ENCODE data around the gene BCL7C.
"Not testable (repeated sequence)": the region's sequence is repeated elsewhere in the genome, so short reads cannot be mapped to it uniquely, and the experiment has no call there.

Gene BCL7C

DNA sequence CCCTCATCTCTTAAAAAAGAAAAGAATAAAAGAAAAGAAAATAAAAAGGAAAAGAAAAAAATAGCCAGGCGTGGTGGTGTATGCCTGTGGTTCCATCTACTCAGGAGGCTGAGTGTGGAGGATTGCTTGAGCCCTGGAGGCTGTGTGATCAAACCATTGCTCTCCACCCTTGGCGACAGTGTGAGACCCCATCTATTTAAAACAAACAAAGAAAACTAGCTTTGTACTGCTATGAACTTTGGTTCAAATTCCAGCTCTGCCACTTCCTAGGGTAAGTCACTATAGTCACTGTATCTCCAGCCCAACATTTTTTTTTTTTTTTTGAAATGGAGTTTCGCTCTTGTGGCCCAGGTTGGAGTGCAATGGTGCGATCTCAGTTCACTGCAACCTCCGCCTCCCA is 6.7 kb upstream of the BCL7C start:
- no peaks in the 10 kb centered on the region for H3K9me3 ChIP-seq (ENCODE audit: control insufficient read depth, low read length)
- H3K9ac ChIP-seq (ENCODE audit: low read length), result no peak overlapping the region
- H3K4me3 ChIP-seq (ENCODE audit: low read length), result no peak overlapping the region
- H3K4me1 ChIP-seq (ENCODE audit: control insufficient read depth, insufficient read depth, low read length), result peaks cover 30% of the 10 kb centered on the region
- no peaks in the 10 kb centered on the region for H3K27me3 ChIP-seq (ENCODE audit: control insufficient read depth, insufficient read depth, low read length)
- no peaks in the 10 kb centered on the region for H3K36me3 ChIP-seq (ENCODE audit: control insufficient read depth, insufficient read depth, low read length)

DNA sequence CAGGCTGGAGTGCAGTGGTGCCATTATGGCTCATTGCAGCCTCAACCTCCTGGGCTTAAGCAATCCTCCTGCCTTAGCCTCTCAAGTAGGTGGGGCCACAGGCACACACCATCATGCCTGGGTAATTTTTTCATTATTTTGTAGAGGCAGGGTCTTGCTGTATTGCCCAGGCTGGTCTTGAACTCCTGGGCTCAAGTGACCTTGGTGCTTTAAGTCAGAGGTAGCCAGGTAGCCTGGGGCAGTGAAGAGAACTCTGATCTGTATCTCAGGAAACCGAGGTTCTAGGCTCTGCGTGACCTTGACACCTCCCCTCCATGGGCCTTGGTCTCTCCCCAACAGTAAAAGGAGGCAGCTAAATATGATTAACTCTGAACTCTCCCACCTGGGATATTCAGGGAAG is 5.9 kb upstream of the BCL7C start:
- H3K4me1 ChIP-seq (ENCODE audit: control insufficient read depth, insufficient read depth, low read length), result peaks cover 38% of the 10 kb centered on the region
- no peaks in the 10 kb centered on the region for H3K27me3 ChIP-seq (ENCODE audit: control insufficient read depth, insufficient read depth, low read length)
- H3K4me3 ChIP-seq (ENCODE audit: low read length), result no peak overlapping the region
- no peaks in the 10 kb centered on the region for H3K9me3 ChIP-seq (ENCODE audit: control insufficient read depth, low read length)
- H3K9ac ChIP-seq (ENCODE audit: low read length), result no peak overlapping the region
- no peaks in the 10 kb centered on the region for H3K36me3 ChIP-seq (ENCODE audit: control insufficient read depth, insufficient read depth, low read length)

DNA sequence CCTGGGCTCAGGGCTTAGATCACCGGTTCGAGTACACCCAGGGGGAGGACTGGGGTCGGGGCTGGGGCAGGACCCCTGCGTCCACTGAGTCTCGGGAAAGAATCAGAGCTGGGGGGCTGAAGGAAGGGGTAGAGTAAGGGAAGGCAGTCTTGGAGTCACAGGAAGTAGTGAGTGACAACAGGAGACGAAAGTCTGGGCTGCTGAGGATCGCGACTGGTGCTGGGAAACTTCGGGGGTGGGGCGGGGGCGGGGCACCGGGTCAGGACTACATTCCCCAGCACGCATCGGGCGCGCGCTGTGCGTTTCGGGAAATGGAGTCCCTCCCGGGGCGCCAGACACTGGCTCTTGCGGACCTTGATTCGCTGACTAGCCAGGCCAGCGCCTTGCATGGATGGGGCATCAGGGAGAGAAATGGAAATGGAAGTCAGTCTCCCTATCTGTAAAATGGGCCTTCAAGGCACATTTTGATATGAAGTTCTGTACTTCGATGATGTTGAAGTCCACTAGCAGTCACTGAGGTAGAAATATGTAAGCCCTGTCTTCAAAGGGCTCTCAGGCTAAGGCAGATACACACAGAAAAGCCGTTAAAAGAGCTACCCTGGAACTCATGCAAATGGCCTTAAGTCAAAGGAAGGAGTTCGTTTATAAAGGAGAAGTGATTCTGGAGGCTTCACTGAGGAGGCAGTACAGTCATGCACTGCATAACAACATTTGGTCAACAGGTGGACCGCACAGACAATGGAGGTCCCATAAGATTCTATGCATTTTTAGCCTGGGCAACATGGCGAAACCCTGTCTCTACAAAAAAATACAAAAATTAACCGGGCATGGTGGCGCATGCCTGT is 3.2 kb upstream of the BCL7C start:
- Histone ChIP-seq H3K9ac (ENCODE audit: low read length) (peak overlapping the region; percentile 84), H3K9me3 (ENCODE audit: control insufficient read depth, low read length) (no peaks in the 10 kb centered on the region), H3K36me3 (ENCODE audit: control insufficient read depth, insufficient read depth, low read length) (no peaks in the 10 kb centered on the region), H3K4me1 (ENCODE audit: control insufficient read depth, insufficient read depth, low read length) (peaks cover 50% of the 10 kb centered on the region), H3K27me3 (ENCODE audit: control insufficient read depth, insufficient read depth, low read length) (no peaks in the 10 kb centered on the region), H3K4me3 (ENCODE audit: low read length) (peak overlapping the region; percentile 15)

DNA sequence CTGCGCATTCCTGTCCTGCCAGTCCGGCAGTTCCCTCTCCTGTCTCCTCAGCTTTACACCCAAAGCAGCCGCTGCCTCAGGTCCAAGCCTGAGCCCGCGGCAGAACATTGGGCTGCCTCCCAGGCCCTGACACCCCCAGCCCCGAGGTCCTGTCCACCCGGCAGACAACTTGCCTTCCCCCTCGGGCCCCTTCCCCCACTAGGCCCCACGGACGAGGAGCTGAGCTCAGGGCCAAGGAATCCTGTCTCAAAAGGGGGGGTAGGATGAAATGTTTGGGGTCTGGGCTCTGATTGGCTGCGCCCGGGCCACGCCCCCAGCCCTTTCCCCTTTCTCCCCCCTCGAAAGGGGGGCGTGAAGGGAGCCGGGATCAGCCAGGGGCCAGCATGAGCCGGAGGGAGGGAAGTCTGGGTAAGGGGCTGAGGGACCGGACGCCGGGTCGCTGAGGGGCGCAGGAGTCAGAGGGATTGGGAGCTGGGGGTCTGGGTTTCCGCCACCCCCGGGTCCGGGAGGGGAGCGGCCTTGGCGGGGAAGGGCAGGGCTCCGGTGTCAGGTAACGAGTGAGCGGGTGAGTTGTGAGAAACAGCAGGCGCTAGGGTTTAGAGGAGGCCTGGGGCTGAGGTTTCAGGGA is 2.5 kb upstream of the BCL7C start, which contains the start of gene CTF1:
TSS of gene CTF1 (plus strand) at position 354 of the 628 bp plus-strand sequence. CDS start at position 384, 30 bp downstream.
- H3K9me3 ChIP-seq (ENCODE audit: control insufficient read depth, low read length), result no peaks in the 10 kb centered on the region
- H3K9ac ChIP-seq (ENCODE audit: low read length), result peak within 1 kb of the TSS; percentile 84
- H3K36me3 ChIP-seq (ENCODE audit: control insufficient read depth, insufficient read depth, low read length), result no peaks in the 10 kb centered on the region
- no peaks in the 10 kb centered on the region for H3K27me3 ChIP-seq (ENCODE audit: control insufficient read depth, insufficient read depth, low read length)
- peak within 1 kb of the TSS; percentile 15 for H3K4me3 ChIP-seq (ENCODE audit: low read length)
- H3K4me1 ChIP-seq (ENCODE audit: control insufficient read depth, insufficient read depth, low read length), result peaks cover 50% of the 10 kb centered on the region

DNA sequence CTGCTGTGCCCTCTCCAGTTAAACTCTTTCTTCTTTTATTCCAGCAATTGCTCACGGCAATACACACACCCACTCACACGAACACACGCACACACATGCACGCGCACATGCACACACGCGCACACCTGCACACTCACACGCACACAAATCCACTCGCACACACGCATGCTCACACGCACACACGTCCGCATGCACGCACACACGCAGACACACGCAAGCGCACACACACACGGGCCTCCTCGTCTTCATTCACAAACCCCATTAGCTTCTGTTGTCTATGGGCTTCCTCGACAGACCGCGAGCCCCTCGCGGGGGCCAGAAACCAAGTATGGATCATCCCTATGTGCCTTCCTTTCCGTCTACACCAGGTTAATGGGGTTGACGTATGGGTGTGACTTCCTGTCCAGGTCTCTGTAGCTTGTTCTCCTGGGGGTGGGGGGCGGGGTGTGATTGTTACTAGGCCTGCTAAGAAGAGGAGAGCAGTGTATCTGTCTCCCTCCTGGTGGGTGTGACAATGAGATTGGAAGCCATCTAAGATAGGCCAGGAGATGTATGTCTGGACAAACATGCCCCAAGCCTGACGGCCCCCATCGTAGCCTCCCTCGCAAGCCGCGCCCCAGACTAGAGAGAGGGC is 1.9 kb upstream of the BCL7C start:
- H3K27me3 ChIP-seq (ENCODE audit: control insufficient read depth, insufficient read depth, low read length), result no peaks in the 10 kb centered on the region
- peak overlapping the region; percentile 15 for H3K4me3 ChIP-seq (ENCODE audit: low read length)
- no peaks in the 10 kb centered on the region for H3K36me3 ChIP-seq (ENCODE audit: control insufficient read depth, insufficient read depth, low read length)
- no peaks in the 10 kb centered on the region for H3K9me3 ChIP-seq (ENCODE audit: control insufficient read depth, low read length)
- peak overlapping the region; percentile 84 for H3K9ac ChIP-seq (ENCODE audit: low read length)
- H3K4me1 ChIP-seq (ENCODE audit: control insufficient read depth, insufficient read depth, low read length), result peaks cover 45% of the 10 kb centered on the region

DNA sequence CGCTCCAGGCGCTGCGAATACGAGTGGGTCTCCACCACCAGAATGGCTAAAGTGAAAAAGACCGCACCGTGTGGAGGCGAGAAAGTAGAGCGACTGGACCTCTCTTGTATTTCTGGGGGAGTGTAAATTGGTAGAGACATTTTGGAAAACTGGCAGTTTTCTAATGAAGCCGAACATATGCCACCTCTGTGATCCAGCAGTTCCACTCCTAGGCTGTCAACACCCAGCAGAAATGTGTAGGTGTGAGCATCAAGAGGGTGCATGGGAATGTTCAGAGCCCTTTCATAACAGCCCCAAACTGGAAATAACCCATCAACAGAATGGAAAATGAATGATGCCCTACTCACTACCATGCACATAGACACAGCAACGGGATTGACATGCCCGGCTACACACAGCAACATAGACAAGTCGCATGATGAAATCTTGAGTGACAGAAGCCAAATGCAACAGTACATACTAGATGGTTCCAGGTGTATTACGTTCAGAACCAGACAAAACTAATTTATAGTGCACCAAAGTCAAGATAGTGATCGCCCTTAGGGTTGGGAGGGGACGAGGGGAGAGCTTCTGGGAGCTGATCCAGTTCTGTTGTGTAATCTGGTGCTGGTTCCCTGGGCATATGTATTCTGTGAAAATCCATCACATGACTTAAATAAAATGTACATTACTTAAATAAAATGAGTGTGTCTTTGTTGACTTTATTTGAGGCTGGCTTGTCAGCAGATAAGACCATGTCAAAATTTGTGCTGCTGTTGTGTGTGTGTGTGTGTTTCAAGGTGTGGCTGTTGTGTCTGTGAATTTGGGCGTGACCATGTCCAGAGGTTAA is 877 bp upstream of the BCL7C start:
- peak overlapping the region; percentile 55 for H3K9ac ChIP-seq (ENCODE audit: low read length)
- H3K4me3 ChIP-seq (ENCODE audit: low read length), result peak overlapping the region; percentile 60
- no peaks in the 10 kb centered on the region for H3K36me3 ChIP-seq (ENCODE audit: control insufficient read depth, insufficient read depth, low read length)
- no peaks in the 10 kb centered on the region for H3K27me3 ChIP-seq (ENCODE audit: control insufficient read depth, insufficient read depth, low read length)
- peaks cover 45% of the 10 kb centered on the region for H3K4me1 ChIP-seq (ENCODE audit: control insufficient read depth, insufficient read depth, low read length)
- no peaks in the 10 kb centered on the region for H3K9me3 ChIP-seq (ENCODE audit: control insufficient read depth, low read length)

DNA sequence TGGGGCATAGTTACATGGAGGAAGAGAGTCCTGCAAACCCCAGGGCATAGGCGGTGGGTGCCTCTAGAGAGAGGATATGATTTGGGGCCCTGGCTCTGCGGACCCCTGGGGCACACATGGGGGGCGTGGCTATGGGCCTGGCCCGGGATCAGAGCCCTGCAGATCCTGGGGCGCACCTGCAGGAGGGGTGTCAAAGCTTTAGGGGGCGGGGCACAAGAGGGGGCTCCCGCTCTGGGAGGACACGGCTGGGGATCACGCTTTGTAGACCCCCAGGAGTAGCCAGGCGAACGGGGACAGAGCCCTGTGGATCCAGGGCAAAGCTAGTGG is 497 bp downstream of the BCL7C start:
- peak overlapping the region; percentile 42 for H3K4me3 ChIP-seq (ENCODE audit: low read length)
- no peaks in the 10 kb centered on the region for H3K36me3 ChIP-seq (ENCODE audit: control insufficient read depth, insufficient read depth, low read length)
- peaks cover 45% of the 10 kb centered on the region for H3K4me1 ChIP-seq (ENCODE audit: control insufficient read depth, insufficient read depth, low read length)

DNA sequence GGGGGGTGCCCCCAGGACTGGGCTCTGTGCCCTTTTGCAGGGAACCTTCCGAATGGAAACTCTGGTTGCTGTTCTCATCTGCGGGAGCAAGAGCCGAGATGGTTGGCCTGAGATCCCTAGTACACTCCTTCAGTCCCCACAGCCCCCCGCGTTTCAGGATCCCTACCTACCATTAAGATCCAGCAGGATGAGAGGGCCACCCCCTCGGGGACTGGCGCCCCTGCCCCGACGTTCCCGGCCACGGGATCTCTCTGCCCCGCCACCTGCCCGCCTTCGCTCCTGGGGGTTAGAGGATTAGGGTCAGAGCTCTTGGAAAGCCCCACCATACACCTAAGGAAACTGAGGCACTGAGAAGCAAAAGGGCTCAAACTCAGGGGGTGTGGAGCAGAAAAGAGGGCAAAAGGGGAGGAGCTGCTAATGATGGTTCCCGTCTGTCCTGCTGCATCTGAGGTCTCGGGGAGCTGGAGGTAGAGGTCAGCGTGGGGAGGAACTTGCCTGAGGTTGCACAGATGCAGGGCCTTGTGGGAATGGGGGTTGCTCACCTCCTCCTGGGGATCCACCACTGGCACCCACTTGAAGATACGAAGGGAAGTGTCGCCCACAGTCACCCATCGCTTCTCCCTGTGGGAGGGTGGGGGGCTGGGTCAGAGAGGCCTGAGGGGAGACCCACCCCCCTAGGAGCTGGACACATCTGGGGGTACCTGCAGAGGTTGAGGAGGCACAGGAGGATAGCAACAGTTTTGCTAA is 1.0 kb downstream of the BCL7C start:
- no peaks in the 10 kb centered on the region for H3K36me3 ChIP-seq (ENCODE audit: control insufficient read depth, insufficient read depth, low read length)
- no peaks in the 10 kb centered on the region for H3K9me3 ChIP-seq (ENCODE audit: control insufficient read depth, low read length)
- no peaks in the 10 kb centered on the region for H3K27me3 ChIP-seq (ENCODE audit: control insufficient read depth, insufficient read depth, low read length)
- peak overlapping the region; percentile 76 for H3K9ac ChIP-seq (ENCODE audit: low read length)
- H3K4me1 ChIP-seq (ENCODE audit: control insufficient read depth, insufficient read depth, low read length), result peaks cover 45% of the 10 kb centered on the region
- H3K4me3 ChIP-seq (ENCODE audit: low read length), result peak overlapping the region; percentile 42

More for the DNA sequence above, 497 bp downstream of the BCL7C start:
- peak overlapping the region; percentile 76 for H3K9ac ChIP-seq (ENCODE audit: low read length)
- H3K27me3 ChIP-seq (ENCODE audit: control insufficient read depth, insufficient read depth, low read length), result no peaks in the 10 kb centered on the region
- no peaks in the 10 kb centered on the region for H3K9me3 ChIP-seq (ENCODE audit: control insufficient read depth, low read length)

DNA sequence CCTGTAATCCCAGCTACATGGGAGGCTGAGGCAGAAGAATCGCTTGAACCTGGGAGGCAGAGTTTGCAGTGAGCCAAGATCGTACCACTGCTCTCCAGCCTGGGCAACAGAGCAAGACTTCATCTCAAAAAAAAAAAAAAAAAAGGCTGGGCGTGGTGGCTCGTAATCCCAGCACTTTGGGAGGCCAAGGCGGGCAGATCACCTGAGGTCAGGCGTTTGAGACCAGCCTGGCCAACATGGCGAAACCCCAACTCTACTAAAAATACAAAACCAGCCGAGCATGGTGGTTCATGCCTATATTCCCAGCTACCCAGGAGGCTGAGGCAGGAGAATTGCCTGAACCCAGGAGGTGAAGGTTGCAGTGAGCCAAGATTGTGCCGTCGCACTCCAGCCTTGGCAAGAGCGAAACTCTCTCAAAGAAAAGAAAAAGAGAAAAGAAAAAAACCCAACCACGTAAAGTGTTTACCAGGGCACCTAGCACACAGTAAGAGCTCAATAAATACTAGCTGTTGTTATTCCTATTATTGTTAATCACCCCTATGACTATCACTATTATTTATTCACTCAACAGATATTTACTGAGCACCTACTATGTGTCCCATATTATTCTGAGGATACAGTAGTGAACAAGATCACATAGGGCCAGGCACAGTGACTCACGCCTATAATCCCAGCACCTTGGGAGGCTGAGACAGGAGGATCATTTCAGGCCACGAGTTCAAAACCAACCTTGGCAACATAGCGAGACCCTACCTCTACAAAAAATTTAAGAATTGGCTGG is 2.6 kb downstream of the BCL7C start:
- not testable (repeated sequence) for H3K27me3 ChIP-seq (ENCODE audit: control insufficient read depth, insufficient read depth, low read length)

DNA sequence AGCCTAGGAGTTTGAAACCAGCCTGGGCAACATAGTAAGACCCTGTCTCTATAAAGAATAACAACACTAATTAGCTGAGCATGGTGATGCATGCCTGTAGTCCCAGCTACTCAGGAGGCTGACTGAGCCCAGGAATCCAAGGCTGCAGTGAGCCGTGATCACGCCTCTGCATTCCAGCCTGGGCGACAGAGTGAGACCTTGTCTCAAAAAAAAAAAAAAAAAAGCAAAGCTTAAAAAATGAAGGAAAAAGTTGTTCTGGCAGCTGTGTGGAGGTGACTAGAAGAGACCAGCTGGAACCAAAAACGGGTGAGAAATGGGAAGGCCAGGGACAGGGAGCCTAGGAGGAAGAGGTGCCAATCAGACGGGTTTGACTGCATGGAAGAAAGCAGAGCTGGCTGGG is 4.2 kb downstream of the BCL7C start:
- H3K36me3 ChIP-seq (ENCODE audit: control insufficient read depth, insufficient read depth, low read length), result no peaks in the 10 kb centered on the region

More for the DNA sequence above, 2.6 kb downstream of the BCL7C start:
- not testable (repeated sequence) for H3K9me3 ChIP-seq (ENCODE audit: control insufficient read depth, low read length); H3K36me3 ChIP-seq (ENCODE audit: control insufficient read depth, insufficient read depth, low read length); H3K4me3 ChIP-seq (ENCODE audit: low read length); H3K9ac ChIP-seq (ENCODE audit: low read length)
- peaks cover 33% of the 10 kb centered on the region for H3K4me1 ChIP-seq (ENCODE audit: control insufficient read depth, insufficient read depth, low read length)

More for the DNA sequence above, 4.2 kb downstream of the BCL7C start:
- Histone ChIP-seq H3K27me3 (ENCODE audit: control insufficient read depth, insufficient read depth, low read length) (no peaks in the 10 kb centered on the region), H3K4me3 (ENCODE audit: low read length) (no peak overlapping the region), H3K9me3 (ENCODE audit: control insufficient read depth, low read length) (no peaks in the 10 kb centered on the region), H3K4me1 (ENCODE audit: control insufficient read depth, insufficient read depth, low read length) (peaks cover 18% of the 10 kb centered on the region), H3K9ac (ENCODE audit: low read length) (no peak overlapping the region)
